HepG2 (cell line): Measurements from ENCODE around the gene UTS2R. TPM values are rescaled to one million over a fixed set of nuclear protein-coding genes. Genes with fewer than 3 reads are reported as not detected.

Experiments
- BHLHE40 ChIP-seq: IDR thresholded peaks from 2 replicates; pipeline ENCODE4 v1.6.1; 2011; ENCODE audit warnings: low read length, improper control_type of control experiment
- CBFB ChIP-seq: sonication (generic); formaldehyde crosslinking; IDR thresholded peaks from 2 replicates; pipeline ENCODE4 v1.4.0; 2020; ENCODE audit warnings: missing genetic modification reagents
- HCFC1 ChIP-seq: fragments of 150-350 bp; IDR thresholded peaks from 2 replicates; pipeline ENCODE4 v1.6.1; 2014; ENCODE audit warnings: low read depth, low read length
- KDM1A ChIP-seq: IDR thresholded peaks from 2 replicates; pipeline ENCODE4 v1.6.1; 2016; ENCODE audit warnings: missing compliant biosample characterization
- KLF11 ChIP-seq: IDR thresholded peaks from 2 replicates; pipeline ENCODE4 v1.6.1; 2016; ENCODE audit warnings: missing compliant biosample characterization
- RARA ChIP-seq: IDR thresholded peaks from 2 replicates; pipeline ENCODE4 v1.6.1; 2016; ENCODE audit warnings: missing genetic modification reagents, missing compliant biosample characterization
- SP2 ChIP-seq: sonication (generic); formaldehyde crosslinking; IDR thresholded peaks from 2 replicates; pipeline ENCODE4 v1.5.1; 2020; ENCODE audit warnings: mild to moderate bottlenecking, missing genetic modification reagents
- TEAD3 ChIP-seq: optimal IDR thresholded peaks from 2 replicates; pipeline ENCODE3; 2016; ENCODE audit warnings: borderline replicate concordance
- TSC22D2 ChIP-seq: sonication (generic); formaldehyde crosslinking; IDR thresholded peaks from 2 replicates; pipeline ENCODE4 v1.5.1; 2020; ENCODE audit warnings: missing genetic modification reagents, mild to moderate bottlenecking, borderline replicate concordance
- ZBTB4 ChIP-seq: sonication (generic); formaldehyde crosslinking; IDR thresholded peaks from 2 replicates; pipeline ENCODE4 v1.4.0; 2020; ENCODE audit warnings: missing genetic modification reagents, mild to moderate bottlenecking, borderline replicate concordance
- ZC3H13 ChIP-seq: sonication (generic); formaldehyde crosslinking; IDR thresholded peaks from 2 replicates; pipeline ENCODE4 v1.8.1; 2023; ENCODE audit warnings: mild to moderate bottlenecking, missing genetic modification reagents, moderate library complexity
- ZNF207 ChIP-seq: fragments of 450-650 bp; IDR thresholded peaks from 2 replicates; pipeline ENCODE4 v1.6.1; 2016; ENCODE audit warnings: antibody characterized with exemption, borderline replicate concordance
- ZNF234 ChIP-seq: sonication (generic); formaldehyde crosslinking; conservative IDR thresholded peaks from 2 replicates; pipeline ENCODE4 v1.5.1; 2020; ENCODE audit warnings: mild to moderate bottlenecking, missing genetic modification reagents
- ZSCAN31 ChIP-seq: sonication (generic); formaldehyde crosslinking; IDR thresholded peaks from 2 replicates; pipeline ENCODE4 v1.5.0; 2020; ENCODE audit warnings: low read depth, mild to moderate bottlenecking, missing genetic modification reagents
- polyA plus RNA-seq, 8 experiments: library from polyadenylated mRNA; depleted of rRNA in 3 of 8; stranded (reverse) in 7 of 8; unstranded in 1 of 8; fragments of >200 nt; fragmentation: Illumina TruSeq in 4 of 8; extraction: Trizol in 4 of 8; gene quantifications; 2 replicates each; pipeline versions ENCODE4 v1.2.1 to v1.2.3, GENCODE V29; 2011 to 2016; ENCODE audit warnings: low read depth in 4 of 8, missing spikeins in 1 of 8, mixed read lengths in 1 of 8; ENCODE audit not compliant: insufficient read depth in 1 of 8
- total RNA-seq, 5 experiments: library from RNA; depleted of rRNA; stranded (reverse); fragments of >200 nt; fragmentation: Illumina TruSeq; extraction: Trizol; gene quantifications; 2 replicates each; pipeline ENCODE4 v1.2.3, GENCODE V29; 2016; ENCODE audit warnings: low read depth in 1 of 5
- TF ChIP-seq, protein P1 (sequence below): sonication (generic); formaldehyde crosslinking; IDR thresholded peaks from 2 replicates; pipeline ENCODE4 v1.4.0; 2020; ENCODE audit warnings: mild to moderate bottlenecking, missing genetic modification reagents
- TF ChIP-seq, protein P2 (sequence below): sonication (generic); formaldehyde crosslinking; IDR thresholded peaks from 2 replicates; pipeline ENCODE4 v1.4.0; 2020; ENCODE audit warnings: mild to moderate bottlenecking, missing genetic modification reagents
- TF ChIP-seq, protein P3 (sequence below): IDR thresholded peaks from 2 replicates; pipeline ENCODE4 v1.6.1; 2018; ENCODE audit warnings: missing genetic modification reagents

Gene UTS2R
- total and polyA plus RNA-seq, 2 of the 13 experiments (the other 11 are each of a cell fraction or from before 2014, with no cell fraction given): 0.13 to 0.15 TPM

GRCh38 chr17:82351713-82352488 lies 19.7 kb upstream of the UTS2R start (continued):
- TF ChIP-seq TSC22D2: peak; percentile 38; the same call in 1 of the 2 replicates
- no peak for TF ChIP-seq ZC3H13 (CRISPR knock-in tag)
- TF ChIP-seq ZNF234 (CRISPR knock-in tag): no peak
- no peak; the same call in 1 of the 2 replicates for TF ChIP-seq KDM1A (CRISPR knock-in tag)
- TF ChIP-seq, protein P1, sequence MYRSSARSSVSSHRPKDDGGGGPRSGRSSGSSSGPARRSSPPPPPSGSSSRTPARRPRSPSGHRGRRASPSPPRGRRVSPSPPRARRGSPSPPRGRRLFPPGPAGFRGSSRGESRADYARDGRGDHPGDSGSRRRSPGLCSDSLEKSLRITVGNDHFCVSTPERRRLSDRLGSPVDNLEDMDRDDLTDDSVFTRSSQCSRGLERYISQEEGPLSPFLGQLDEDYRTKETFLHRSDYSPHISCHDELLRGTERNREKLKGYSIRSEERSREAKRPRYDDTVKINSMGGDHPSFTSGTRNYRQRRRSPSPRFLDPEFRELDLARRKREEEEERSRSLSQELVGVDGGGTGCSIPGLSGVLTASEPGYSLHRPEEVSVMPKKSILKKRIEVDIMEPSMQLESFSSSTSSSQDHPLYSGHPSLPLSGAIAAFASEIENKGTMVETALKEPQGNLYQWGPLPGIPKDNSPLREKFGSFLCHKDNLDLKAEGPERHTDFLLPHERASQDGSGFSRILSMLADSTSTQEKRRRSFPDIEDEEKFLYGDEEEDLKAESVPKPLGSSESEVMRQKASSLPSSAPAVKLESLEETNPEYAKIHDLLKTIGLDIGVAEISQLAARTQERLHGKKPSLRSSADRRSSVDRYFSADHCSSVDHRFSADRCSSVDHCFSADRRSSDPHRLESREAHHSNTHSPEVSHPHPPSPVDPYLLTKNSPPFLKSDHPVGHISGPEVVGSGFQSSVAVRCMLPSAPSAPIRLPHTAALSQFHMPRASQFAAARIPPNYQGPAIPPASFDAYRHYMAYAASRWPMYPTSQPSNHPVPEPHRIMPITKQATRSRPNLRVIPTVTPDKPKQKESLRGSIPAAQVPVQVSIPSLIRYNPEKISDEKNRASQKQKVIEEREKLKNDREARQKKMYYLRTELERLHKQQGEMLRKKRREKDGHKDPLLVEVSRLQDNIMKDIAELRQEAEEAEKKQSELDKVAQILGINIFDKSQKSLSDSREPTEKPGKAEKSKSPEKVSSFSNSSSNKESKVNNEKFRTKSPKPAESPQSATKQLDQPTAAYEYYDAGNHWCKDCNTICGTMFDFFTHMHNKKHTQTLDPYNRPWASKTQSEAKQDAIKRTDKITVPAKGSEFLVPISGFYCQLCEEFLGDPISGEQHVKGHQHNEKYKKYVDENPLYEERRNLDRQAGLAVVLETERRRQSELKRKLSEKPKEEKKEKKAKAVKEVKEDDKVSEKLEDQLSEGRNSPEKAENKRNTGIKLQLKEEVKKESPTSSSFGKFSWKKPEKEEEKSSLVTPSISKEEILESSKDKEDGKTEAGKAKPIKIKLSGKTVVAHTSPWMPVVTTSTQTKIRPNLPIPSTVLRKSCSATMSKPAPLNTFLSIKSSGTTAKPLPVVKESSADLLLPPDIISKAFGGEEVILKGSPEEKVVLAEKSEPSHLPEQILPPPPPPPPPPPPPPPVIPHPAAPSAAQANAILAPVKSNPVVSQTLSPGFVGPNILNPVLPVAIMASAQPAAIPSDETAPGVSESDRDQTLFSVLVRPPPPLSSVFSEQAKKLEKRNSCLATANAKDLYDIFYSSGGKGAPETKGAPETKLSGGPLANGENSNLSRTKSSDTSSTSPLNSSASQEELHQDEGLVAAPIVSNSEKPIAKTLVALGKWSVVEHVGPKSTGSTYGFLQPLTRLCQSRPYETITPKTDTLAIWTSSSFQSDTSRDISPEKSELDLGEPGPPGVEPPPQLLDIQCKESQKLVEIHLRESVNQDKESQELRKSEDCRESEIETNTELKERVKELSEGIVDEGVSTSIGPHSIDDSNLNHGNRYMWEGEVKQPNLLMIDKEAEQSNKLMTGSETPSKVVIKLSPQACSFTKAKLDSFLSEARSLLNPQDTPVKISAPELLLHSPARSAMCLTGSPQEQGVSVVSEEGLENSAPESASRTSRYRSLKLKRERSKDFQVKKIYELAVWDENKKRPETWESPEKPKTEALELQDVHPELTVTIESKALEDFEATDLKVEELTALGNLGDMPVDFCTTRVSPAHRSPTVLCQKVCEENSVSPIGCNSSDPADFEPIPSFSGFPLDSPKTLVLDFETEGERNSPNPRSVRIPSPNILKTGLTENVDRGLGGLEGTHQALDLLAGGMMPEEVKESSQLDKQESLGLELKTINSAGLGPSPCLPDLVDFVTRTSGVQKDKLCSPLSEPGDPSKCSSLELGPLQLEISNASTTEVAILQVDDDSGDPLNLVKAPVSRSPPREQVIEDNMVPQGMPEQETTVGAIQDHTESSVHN: no peak; the same call in 1 of the 2 replicates
- TF ChIP-seq TEAD3 (CRISPR knock-in tag): peak; percentile 26
- no peak for TF ChIP-seq ZSCAN31 (CRISPR knock-in tag)
- TF ChIP-seq SP2 (CRISPR knock-in tag): no peak
- TF ChIP-seq KLF11 (CRISPR knock-in tag): peak; percentile 71
- TF ChIP-seq, protein P2, sequence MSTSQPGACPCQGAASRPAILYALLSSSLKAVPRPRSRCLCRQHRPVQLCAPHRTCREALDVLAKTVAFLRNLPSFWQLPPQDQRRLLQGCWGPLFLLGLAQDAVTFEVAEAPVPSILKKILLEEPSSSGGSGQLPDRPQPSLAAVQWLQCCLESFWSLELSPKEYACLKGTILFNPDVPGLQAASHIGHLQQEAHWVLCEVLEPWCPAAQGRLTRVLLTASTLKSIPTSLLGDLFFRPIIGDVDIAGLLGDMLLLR: peak; percentile 76; the same call in 1 of the 2 replicates
- peak; percentile 96 for TF ChIP-seq ZBTB4
- TF ChIP-seq HCFC1: no peak
- TF ChIP-seq BHLHE40: peak; percentile 53; the same call in 1 of the 2 replicates
- TF ChIP-seq ZNF207: no peak
- TF ChIP-seq, protein P3, sequence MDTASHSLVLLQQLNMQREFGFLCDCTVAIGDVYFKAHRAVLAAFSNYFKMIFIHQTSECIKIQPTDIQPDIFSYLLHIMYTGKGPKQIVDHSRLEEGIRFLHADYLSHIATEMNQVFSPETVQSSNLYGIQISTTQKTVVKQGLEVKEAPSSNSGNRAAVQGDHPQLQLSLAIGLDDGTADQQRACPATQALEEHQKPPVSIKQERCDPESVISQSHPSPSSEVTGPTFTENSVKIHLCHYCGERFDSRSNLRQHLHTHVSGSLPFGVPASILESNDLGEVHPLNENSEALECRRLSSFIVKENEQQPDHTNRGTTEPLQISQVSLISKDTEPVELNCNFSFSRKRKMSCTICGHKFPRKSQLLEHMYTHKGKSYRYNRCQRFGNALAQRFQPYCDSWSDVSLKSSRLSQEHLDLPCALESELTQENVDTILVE (CRISPR knock-in tag): no peak
- TF ChIP-seq CBFB: no peak
- TF ChIP-seq RARA: no peak
